GM21390 (cell line): ENCODE measurements around the gene TP63.

Source experiments
- ATAC-seq: cut with Tn5 transposase; IDR thresholded peaks from one replicate; pipeline ENCODE4 v1.9.1; 2021; ENCODE audit not compliant: unreplicated experiment

The TP63 gene

DNA sequence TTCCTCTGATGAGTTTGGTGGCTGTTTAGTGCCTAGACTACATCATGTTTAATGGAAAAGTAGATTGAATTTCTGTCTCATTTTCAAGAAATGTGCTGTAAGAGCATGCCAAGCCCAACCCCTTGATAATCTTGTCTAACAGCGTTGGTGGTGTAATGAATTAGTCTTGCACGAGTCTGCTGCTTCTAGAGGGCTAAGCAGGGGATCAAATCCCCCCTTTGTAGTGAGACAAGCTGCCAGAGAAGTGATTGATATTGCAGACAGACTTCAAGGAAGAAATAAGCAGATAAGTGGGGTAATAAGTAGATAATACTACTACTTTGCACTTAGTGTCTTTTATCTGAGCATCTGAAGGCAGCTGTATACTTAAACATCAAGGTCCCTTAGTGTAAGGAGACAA, 141.4 kb downstream of the TP63 start:
- no peak for ATAC-seq

GRCh38 chr3:189773056-189773455, 141.9 kb downstream of the TP63 start:
- no peak for ATAC-seq

- ATAC-seq: no peak
These were observed 145.1 kb downstream of the TP63 start for GRCh38 chr3:189776149-189776824.

DNA sequence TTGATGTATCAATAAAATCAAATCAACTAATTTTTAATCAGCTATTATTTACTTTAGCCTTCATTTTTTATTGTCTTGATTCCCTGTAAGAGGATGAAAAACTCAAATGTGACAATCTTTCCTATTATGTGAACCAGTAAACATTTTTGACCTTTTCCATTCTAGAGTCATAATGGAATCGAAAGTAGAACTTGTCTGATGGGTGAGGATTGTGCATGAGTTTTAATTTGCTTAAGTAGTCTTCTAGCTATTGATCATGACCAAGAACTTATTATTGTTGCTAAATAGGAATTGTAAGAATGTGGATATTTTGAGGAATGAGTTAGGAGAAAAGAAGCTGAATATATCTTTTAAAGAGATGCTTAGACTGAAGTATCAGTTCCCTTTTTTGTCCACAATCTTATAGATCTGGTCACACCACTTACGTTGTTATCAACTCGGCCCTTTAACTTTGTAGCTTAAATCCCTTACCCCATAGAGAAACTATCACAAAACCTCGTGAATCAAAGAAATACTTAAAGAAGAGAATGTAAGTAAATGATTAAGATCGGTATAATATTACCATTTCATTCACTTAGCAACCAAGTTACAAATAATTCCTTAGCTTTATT, 147.3 kb downstream of the TP63 start:
- ATAC-seq: no peak

GRCh38 chr3:189779166-189779565, 148.0 kb downstream of the TP63 start:
- no peak for ATAC-seq

GRCh38 chr3:189780546-189781270, 149.5 kb downstream of the TP63 start:
- no peak for ATAC-seq

DNA sequence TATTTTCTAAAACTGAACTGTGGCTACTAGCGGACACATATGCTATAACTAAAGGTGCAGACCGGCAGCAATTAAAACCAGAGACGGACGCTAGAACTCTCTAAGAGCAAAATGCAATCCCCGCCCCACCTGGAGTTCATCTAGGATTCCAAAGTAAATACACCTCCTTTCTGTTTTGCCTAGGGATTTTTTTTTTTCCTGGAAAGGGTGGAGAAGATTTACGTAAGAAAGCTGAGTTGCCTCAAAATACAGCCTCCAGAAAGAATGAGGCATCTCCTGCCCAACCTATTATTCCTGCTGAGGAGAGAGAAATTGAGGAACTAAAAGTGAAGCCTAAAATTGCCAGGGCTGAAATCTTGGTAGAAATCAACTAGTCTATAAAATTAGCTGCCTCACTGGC, 150.2 kb downstream of the TP63 start:
- ATAC-seq: no peak

DNA sequence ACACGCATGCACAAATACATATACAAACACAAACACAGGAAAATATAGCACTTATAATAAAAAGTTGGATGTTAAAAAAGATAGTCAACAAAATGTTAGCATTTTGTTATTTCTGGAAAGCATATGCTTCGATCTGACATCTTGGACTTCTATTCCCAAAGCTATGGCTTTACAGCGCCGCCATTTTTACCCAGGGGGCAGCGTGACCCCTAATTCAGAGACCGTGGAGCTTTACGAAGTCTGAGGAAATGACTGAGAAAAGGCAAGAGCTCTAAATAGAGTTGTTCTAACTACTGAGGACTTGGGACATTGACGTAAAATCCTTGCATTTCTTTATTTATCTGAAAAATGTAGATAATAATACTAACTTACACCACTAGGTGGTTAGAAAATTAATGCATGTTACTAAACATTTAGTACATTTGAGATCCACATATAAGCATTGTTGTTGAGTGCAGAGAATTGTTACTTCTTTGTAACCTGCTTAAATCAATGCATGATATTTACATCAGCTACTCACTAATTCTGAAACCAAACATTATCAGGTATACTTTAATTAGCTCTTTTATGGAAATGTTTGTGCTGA, 155.4 kb downstream of the TP63 start:
- ATAC-seq: no peak

DNA sequence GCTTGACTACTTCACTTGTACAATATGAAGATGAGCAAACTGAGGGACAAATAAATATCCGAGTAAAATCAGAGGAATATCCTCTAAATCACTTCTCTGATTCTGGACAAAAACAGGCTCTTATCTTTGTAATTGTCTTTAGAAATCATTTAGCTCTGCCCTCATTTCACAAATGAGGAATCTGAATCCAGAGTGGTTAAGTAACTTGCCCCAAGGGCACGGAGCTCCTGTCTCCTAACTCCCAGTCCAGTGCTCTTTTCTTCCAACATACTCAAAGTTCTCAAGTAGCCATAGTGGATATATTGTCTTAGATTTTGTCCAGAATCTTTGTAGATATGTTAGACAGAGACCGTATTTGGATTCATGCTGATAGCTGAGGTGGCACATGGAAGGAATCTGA, 156.0 kb downstream of the TP63 start:
- ATAC-seq: no peak

- no peak for ATAC-seq
These were observed 156.4 kb downstream of the TP63 start for GRCh38 chr3:189787632-189788031.

DNA sequence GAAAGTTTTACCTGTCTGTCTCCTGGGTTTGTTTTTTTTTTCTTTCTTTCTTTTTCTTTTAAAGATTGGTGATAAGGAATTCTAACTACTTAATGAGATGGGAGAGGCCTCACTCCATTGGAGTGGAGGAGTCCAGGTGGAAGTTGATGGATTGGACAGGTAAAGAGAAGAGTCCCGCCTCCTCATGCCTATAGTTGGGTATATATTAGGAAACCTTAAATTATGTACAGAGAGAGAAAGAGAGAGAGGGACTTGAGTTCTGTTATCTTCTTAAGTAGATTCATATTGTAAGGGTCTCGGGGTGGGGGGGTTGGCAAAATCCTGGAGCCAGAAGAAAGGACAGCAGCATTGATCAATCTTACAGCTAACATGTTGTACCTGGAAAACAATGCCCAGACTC, 158.2 kb downstream of the TP63 start:
- ATAC-seq: no peak

GRCh38 chr3:189790658-189791057, 159.5 kb downstream of the TP63 start:
- no peak for ATAC-seq

GRCh38 chr3:189792046-189792929, 161.1 kb downstream of the TP63 start:
- no peak for ATAC-seq

- no peak for ATAC-seq
These were observed 163.3 kb downstream of the TP63 start for GRCh38 chr3:189794518-189794917.

DNA sequence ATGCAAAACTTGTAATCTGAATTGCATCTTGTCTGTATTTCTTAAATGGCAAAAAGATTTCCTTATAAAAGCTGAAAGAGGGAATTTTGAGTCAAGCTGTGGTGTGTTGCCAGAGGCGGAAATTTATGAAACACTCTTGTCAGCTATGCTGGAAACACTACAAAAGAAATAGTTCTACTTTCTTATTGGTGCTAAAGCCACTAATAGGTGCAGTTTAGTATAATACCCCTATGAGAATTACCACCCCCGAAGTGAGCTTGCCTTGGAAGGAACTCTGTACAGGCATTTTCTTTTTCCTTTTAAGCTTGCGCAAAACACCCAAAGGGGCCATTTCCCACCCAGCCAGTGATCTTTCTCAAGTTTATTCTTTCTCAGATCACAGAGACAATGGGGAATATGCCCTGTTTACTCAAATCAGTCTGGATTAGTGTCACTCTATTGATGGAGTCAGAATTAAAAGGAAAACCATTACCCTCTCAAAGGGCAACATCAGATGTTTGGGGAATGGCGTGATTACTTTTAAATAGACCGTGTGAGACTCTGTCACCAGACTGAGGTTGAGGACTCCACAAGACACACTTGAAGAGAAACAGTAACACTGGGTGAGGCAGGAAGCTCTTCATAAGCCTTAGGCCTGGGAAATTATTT, 166.0 kb downstream of the TP63 start:
- ATAC-seq: no peak

- no peak for ATAC-seq
These were observed 168.2 kb downstream of the TP63 start for GRCh38 chr3:189799366-189799765.

GRCh38 chr3:189800436-189800835, 169.2 kb downstream of the TP63 start:
- no peak for ATAC-seq

DNA sequence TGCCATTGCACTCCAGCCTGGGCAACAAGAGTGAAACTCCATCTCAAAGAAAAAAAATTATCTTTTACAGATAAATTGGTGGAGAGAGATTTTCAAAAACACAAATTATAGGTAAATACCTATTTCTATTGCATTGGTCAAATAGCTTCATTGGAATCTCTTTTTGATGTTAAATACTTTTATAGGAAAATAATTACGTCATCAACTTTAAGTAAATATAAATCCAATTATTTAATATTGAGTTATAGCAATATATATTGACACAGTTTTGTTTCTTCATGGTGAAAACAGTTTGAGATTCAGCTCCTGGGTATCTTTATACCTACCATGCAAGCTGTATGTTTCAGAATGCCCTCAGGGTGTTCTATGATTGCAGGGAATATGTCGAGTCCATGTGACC, 172.1 kb downstream of the TP63 start:
- ATAC-seq: no peak

- ATAC-seq: no peak
These were observed 174.3 kb downstream of the TP63 start for GRCh38 chr3:189805375-189806067.
